Measurements from ENCODE around the gene MRPL12.

- TF ChIP-seq, protein P1, sequence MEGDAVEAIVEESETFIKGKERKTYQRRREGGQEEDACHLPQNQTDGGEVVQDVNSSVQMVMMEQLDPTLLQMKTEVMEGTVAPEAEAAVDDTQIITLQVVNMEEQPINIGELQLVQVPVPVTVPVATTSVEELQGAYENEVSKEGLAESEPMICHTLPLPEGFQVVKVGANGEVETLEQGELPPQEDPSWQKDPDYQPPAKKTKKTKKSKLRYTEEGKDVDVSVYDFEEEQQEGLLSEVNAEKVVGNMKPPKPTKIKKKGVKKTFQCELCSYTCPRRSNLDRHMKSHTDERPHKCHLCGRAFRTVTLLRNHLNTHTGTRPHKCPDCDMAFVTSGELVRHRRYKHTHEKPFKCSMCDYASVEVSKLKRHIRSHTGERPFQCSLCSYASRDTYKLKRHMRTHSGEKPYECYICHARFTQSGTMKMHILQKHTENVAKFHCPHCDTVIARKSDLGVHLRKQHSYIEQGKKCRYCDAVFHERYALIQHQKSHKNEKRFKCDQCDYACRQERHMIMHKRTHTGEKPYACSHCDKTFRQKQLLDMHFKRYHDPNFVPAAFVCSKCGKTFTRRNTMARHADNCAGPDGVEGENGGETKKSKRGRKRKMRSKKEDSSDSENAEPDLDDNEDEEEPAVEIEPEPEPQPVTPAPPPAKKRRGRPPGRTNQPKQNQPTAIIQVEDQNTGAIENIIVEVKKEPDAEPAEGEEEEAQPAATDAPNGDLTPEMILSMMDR (IDR thresholded peaks at IDR 0.05 in 8 of 11, conservative IDR thresholded peaks at IDR 0.05 in 3 of 11), result no peak
- no peak for TF ChIP-seq POLR2AphosphoS5 (IDR thresholded peaks at IDR 0.05)
Observed at GRCh38 chr17:81707725-81708646, 4.8 kb downstream of the MRPL12 start.
